GM12873 (cell line): Measurements from ENCODE around the gene DISP3.

Experiments
- TF ChIP-seq, protein P1 (sequence below): IDR thresholded peaks from 2 replicates; pipeline ENCODE4 v1.5.1; 2012; ENCODE audit warnings: low read depth, mild to moderate bottlenecking, moderate library complexity, low read length, control low read depth; ENCODE audit not compliant: insufficient read depth; ENCODE audit errors: missing control alignments

Gene DISP3

DNA sequence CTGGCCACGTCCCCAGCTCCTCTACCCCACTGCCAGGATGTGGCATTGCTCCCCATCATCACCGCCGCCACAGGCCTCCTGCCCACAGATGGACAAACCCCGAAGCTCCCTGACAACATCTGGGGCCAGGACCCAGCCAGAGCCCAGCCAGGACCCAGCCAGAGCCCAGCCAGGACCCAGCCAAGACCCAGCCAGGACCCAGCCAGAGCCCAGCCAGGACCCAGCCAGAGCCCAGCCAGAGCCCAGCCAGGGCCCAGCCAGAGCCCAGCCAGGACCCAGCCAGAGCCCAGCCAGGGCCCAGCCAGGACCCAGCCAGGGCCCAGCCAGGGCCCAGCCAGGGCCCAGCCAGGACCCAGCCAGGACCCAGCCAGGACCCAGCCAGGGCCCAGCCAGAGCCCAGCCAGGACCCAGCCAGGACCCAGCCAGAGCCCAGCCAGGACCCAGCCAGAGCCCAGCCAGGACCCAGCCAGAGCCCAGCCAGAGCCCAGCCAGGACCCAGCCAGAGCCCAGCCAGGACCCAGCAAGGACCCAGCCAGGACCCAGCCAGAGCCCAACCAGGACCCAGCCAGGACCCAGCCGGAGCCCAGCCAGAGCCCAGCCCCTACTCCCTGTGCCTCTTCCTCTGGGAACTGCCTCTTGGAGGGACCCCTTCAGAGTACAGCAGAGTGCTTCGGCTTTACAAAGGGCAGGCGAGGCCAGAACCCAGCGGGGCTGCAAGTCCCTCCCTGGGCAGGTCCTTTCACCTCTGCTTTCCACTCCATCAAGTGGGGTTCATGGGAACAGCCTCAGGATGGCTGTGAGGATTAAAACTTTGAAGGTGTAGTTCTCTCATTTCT is 43.7 kb downstream of the DISP3 start:
- TF ChIP-seq, protein P1, sequence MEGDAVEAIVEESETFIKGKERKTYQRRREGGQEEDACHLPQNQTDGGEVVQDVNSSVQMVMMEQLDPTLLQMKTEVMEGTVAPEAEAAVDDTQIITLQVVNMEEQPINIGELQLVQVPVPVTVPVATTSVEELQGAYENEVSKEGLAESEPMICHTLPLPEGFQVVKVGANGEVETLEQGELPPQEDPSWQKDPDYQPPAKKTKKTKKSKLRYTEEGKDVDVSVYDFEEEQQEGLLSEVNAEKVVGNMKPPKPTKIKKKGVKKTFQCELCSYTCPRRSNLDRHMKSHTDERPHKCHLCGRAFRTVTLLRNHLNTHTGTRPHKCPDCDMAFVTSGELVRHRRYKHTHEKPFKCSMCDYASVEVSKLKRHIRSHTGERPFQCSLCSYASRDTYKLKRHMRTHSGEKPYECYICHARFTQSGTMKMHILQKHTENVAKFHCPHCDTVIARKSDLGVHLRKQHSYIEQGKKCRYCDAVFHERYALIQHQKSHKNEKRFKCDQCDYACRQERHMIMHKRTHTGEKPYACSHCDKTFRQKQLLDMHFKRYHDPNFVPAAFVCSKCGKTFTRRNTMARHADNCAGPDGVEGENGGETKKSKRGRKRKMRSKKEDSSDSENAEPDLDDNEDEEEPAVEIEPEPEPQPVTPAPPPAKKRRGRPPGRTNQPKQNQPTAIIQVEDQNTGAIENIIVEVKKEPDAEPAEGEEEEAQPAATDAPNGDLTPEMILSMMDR, result no peak

DNA sequence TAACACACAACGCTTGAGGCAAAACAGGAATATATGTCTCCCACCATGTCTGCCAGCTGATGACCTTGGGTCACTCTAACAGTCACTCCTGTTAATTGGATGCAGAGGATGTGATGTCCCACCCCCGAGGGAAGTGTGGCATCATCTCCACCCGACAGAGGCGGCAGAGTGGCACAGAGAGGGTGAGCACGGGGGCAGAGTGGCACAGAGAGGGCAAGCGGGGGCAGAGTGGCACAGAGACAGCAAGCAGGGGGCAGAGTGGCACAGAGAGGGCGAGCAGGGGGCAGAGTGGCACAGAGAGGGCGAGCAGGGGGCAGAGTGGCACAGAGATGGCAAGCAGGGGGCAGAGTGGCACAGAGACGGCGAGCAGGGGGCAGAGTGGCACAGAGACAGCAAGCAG is 44.3 kb downstream of the DISP3 start:
- TF ChIP-seq, protein P1, result no peak

DNA sequence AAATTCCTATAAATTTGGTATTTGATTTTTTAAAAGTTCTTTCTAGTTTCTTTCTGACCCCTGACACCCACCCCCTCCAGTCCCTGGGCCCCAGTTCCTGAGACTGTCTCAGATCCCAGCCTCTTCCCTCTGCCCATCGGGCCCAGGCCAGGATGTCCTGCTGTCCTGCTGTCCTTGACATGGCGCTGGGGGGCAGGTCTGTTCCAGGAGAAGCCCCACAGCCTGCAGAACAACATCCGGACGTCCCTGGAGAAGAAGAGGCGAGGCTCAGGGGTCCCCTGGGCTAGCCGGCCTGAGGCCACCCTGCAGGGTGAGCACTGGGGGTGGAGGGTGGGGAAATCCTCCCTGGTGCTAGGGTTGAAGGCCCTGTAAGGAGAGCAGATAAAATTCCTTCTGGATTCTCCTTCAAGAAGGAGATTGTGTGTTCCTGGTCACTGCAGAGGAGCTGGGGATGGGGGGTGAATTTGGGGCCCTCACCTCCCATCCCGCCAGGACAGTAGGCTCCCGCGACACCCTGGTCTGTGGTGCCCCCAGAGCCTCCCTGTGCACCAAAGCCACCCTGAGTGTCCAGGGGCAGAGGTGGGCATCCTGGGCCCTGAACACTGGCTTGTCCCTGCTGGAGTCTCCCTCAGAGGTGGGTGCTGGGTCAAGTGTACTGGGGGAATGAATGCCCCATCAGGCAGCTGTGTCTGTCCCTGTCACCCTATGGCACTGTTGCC is 45.0 kb downstream of the DISP3 start:
- TF ChIP-seq, protein P1, result no peak

DNA sequence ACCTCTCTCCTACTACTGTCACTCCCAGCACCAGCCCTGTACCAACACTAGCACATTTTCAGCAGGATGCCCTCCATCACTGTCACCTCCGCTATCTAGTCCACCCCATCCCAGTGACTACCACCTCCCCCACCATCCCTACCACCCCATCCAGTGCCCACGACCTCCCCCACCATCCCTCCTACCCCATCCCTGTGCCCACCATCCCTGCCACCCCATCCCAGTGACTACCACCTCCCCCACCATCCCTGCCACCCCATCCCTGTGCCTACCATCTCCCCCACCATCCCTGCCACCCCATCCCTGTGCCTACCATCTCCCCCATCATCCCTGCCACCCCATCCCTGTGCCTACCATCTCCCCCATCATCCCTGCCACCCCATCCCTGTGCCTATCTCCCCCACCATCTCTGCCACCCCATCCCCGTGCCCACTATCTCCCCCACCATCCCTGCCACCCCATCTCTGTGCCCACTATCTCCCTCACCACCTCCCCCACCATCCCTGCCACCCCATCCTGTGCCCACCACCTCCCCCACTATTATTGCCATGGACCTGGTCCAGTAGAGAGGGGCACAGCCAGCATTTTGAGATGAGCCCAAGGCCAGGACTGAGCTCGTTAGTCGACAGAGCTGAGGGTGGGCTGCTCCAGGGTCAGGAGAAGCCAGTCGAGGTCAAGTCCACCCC is 45.7 kb downstream of the DISP3 start:
- TF ChIP-seq, protein P1, result no peak

DNA sequence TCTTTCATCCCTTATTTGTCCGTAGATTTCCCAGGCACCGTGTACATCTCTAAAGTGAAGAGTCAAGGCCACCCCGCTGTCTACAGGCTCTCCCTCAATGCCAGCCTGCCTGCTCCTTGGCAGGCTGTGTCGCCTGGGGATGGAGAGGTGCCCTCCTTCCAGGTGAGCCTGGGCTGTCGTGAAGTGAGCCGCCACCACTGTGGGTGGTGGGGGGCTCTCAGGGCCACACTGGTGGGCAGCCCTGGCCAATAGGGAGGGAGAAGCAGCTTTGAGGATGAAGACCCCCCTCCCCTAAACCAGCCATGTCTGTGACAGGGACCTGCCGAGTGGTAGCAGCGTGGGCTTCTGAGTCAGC is 46.2 kb downstream of the DISP3 start:
- TF ChIP-seq, protein P1, result no peak

DNA sequence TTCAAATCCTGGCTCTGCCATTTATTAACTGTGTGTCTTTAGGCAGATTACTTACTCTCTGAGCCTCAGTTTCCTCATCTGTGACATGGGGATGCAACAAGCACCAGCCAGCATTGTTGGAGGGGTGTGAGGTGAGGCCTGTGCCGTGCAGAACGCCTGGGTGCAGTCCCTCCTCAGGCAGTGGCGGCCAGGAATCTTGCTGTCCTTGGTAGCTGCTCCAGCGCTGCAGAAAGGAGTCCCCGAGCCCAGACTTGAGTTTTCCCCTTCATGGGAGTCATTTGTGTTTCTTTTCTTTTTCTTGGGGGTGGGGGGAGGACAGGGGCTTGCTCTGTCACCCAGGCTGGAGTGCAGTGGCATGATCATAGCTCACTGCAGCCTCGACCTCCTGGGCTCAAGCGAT is 46.6 kb downstream of the DISP3 start:
- TF ChIP-seq, protein P1, result no peak

DNA sequence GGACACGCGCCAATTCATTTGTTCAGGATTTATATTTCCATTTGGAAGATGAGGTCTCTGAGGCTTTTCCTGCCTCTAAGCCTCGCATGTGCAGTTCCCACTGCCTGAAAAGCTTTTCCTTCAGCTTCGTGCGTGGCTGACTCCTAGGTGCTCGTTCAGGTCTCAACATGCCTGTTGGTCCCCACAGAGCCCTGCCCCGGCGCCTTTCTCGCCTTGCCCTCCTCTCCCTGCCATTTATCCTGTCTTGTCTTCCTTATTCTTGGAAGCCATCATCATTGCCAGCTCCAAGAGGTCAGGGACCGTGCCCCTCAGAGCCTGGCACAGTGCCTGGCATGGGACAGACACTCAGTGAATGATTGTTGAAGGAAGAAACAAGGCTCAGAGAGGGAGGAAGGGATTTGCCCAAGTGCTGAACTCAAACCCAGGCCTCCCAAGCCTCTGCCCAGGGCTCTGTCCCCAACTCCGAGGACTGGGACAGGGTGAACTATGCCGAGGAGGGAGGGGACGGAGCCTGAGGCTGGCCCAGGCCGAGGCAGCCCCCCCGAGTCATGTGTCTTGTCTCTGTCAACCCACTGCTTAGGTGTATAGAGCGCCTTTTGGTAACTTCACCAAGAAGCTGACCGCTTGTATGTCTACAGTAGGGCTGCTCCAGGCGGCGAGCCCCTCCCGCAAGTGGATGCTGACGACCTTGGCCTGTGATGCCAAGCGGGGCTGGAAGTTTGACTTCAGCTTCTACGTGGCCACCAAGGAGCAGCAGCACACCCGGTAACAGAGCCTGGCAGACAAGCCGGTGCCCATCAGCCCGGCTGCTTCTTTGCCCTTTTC is 47.3 kb downstream of the DISP3 start:
- TF ChIP-seq, protein P1, result no peak
